ENCODE measurements around the gene VWA7.

Gene VWA7

DNA sequence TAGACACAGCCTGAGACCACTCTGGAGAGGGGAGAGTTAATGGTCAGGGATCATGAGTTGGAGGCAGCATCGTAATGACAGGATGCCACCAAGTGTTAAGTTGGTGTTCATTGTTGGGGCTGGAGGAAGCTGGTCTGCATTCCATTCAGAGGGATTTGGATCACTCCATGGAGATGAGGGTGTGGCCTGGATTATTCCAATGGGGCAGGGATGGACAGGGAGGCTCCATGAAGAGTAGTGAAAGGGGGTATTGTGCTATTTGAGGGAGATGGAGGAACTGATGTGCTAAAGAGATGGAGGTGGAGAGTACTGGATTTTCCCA is 13.5 kb downstream of the VWA7 start:
- H3K36me3 ChIP-seq (ENCODE audit: control insufficient read depth in 1 of 2, insufficient read depth in 2 of 2, low read length in 2 of 2) = no peaks in the 10 kb centered on the region
- no peaks in the 10 kb centered on the region for H3K9me3 ChIP-seq (ENCODE audit: control insufficient read depth in 1 of 2, low read length in 2 of 2)
- H3K27ac ChIP-seq (ENCODE audit: low read length) = no peak overlapping the region
- no peaks in the 10 kb centered on the region for H3K27me3 ChIP-seq (ENCODE audit: low read depth, low read length)
- no peak overlapping the region for H3K4me3 ChIP-seq (ENCODE audit: low read depth in 1 of 2, low read length in 2 of 2)
- H3K4me1 ChIP-seq (ENCODE audit: control insufficient read depth in 1 of 2, insufficient read depth in 2 of 2, low read length in 2 of 2) = peaks cover 0 to 10% of the 10 kb centered on the region in 2 donors

- Histone ChIP-seq H3K9me3 (ENCODE audit: control insufficient read depth in 1 of 2, low read length in 2 of 2) (no peaks in the 10 kb centered on the region), H3K4me3 (ENCODE audit: low read depth in 1 of 2, low read length in 2 of 2) (no peak overlapping the region), H3K36me3 (ENCODE audit: control insufficient read depth in 1 of 2, insufficient read depth in 2 of 2, low read length in 2 of 2) (no peaks in the 10 kb centered on the region), H3K27me3 (ENCODE audit: low read depth, low read length) (no peaks in the 10 kb centered on the region), H3K27ac (ENCODE audit: low read length) (no peak overlapping the region), H3K4me1 (ENCODE audit: control insufficient read depth in 1 of 2, insufficient read depth in 2 of 2, low read length in 2 of 2) (peaks cover 0 to 10% of the 10 kb centered on the region in 2 donors)
Observed at GRCh38 chr6:31762878-31763618, 14.1 kb downstream of the VWA7 start.

DNA sequence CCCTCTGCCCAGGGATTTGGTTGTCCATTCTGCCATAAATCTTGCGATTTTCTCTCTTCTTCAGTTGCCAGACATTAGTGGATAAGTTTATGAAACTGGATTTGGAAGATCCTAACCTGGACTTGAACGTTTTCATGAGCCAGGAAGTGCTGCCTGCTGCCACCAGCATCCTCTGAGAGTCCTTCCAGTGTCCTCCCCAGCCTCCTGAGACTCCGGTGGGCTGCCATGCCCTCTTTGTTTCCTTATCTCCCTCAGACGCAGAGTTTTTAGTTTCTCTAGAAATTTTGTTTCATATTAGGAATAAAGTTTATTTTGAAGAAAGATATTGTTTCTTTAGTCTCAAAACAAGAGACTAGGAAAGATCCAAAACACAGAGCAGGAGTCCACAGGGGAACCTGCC is 14.8 kb downstream of the VWA7 start, which contains the start of gene SAPCD1:
Gene SAPCD1 (plus strand): TSS at position 301 of the 400 bp plus-strand sequence. CDS start 399 bp downstream, outside the sequence.
- Histone ChIP-seq H3K9me3 (ENCODE audit: control insufficient read depth in 1 of 2, low read length in 2 of 2) (no peaks in the 10 kb centered on the region), H3K27ac (ENCODE audit: low read length) (no peak within 1 kb of the TSS)

DNA sequence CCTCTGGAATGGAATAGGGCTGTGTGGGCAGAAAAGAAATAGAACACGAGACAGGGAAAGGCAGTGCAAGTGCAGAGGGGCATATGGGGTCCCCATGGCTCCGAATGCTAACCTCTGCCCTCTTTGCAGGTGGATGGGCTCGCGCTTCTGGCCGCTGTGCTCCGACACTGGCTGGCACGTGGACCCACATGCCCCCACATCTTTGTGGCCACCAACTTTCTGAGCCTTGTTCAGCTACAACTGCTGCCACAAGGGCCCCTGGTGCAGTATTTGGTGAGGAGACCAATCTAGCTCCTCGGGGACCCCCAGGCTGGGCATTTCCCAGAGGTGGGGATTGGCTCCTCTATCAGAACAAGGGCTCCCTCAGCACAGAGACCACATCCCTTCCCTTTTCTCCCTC is 15.8 kb downstream of the VWA7 start:
- no peaks in the 10 kb centered on the region for H3K36me3 ChIP-seq (ENCODE audit: control insufficient read depth in 1 of 2, insufficient read depth in 2 of 2, low read length in 2 of 2)
- no peaks in the 10 kb centered on the region for H3K27me3 ChIP-seq (ENCODE audit: low read depth, low read length)
- no peak overlapping the region for H3K27ac ChIP-seq (ENCODE audit: low read length)
- H3K4me1 ChIP-seq (ENCODE audit: control insufficient read depth in 1 of 2, insufficient read depth in 2 of 2, low read length in 2 of 2) = peaks cover 0 to 10% of the 10 kb centered on the region in 2 donors
- H3K9me3 ChIP-seq (ENCODE audit: control insufficient read depth in 1 of 2, low read length in 2 of 2) = no peaks in the 10 kb centered on the region
- no peak overlapping the region for H3K4me3 ChIP-seq (ENCODE audit: low read depth in 1 of 2, low read length in 2 of 2)

More for the DNA sequence above, 14.8 kb downstream of the VWA7 start, which contains the start of gene SAPCD1:
- peaks cover 0 to 10% of the 10 kb centered on the region in 2 donors for H3K4me1 ChIP-seq (ENCODE audit: control insufficient read depth in 1 of 2, insufficient read depth in 2 of 2, low read length in 2 of 2)
- H3K4me3 ChIP-seq (ENCODE audit: low read depth in 1 of 2, low read length in 2 of 2) = no peak within 1 kb of the TSS
- H3K27me3 ChIP-seq (ENCODE audit: low read depth, low read length) = no peaks in the 10 kb centered on the region
- H3K36me3 ChIP-seq (ENCODE audit: control insufficient read depth in 1 of 2, insufficient read depth in 2 of 2, low read length in 2 of 2) = no peaks in the 10 kb centered on the region

GRCh38 chr6:31760790-31761189 is 16.3 kb downstream of the VWA7 start:
- Histone ChIP-seq H3K36me3 (ENCODE audit: control insufficient read depth in 1 of 2, insufficient read depth in 2 of 2, low read length in 2 of 2) (no peaks in the 10 kb centered on the region), H3K9me3 (ENCODE audit: control insufficient read depth in 1 of 2, low read length in 2 of 2) (no peaks in the 10 kb centered on the region), H3K4me3 (ENCODE audit: low read depth in 1 of 2, low read length in 2 of 2) (no peak overlapping the region), H3K27me3 (ENCODE audit: low read depth, low read length) (no peaks in the 10 kb centered on the region), H3K4me1 (ENCODE audit: control insufficient read depth in 1 of 2, insufficient read depth in 2 of 2, low read length in 2 of 2) (peaks cover 0 to 7% of the 10 kb centered on the region in 2 donors), H3K27ac (ENCODE audit: low read length) (no peak overlapping the region)

DNA sequence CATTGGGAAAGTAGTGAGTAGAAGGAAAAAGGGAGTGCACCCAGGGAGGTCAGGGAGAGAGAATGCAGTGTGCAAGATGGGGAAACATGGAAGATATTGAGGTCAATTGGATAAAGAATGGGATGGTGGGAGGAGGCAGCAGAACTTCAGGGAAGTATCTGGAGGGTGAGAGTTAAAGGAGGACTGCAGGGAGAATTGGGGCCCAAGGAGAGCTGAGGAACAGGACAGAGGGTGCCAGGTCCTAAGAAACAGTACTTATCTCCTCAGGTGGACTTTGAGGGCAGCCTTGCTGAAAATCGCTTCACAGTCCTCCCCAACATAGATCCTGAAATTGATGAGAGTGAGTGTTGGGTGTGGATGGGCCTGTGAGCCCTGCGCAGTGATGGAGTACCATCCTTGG is 18.8 kb downstream of the VWA7 start:
- Histone ChIP-seq H3K36me3 (ENCODE audit: control insufficient read depth in 1 of 2, insufficient read depth in 2 of 2, low read length in 2 of 2) (no peaks in the 10 kb centered on the region), H3K9me3 (ENCODE audit: control insufficient read depth in 1 of 2, low read length in 2 of 2) (no peaks in the 10 kb centered on the region), H3K4me1 (ENCODE audit: control insufficient read depth in 1 of 2, insufficient read depth in 2 of 2, low read length in 2 of 2) (peaks cover 0 to 2% of the 10 kb centered on the region in 2 donors), H3K4me3 (ENCODE audit: low read depth in 1 of 2, low read length in 2 of 2) (no peak overlapping the region), H3K27ac (ENCODE audit: low read length) (no peak overlapping the region), H3K27me3 (ENCODE audit: low read depth, low read length) (no peaks in the 10 kb centered on the region)

GRCh38 chr6:31752739-31753319 is 24.3 kb downstream of the VWA7 start:
- no peaks in the 10 kb centered on the region for H3K36me3 ChIP-seq (ENCODE audit: control insufficient read depth in 1 of 2, insufficient read depth in 2 of 2, low read length in 2 of 2)

GRCh38 chr6:31750411-31751022 is 26.6 kb downstream of the VWA7 start:
- no peaks in the 10 kb centered on the region for H3K4me1 ChIP-seq (ENCODE audit: control insufficient read depth in 1 of 2, insufficient read depth in 2 of 2, low read length in 2 of 2)
- H3K4me3 ChIP-seq (ENCODE audit: low read depth in 1 of 2, low read length in 2 of 2) = no peak overlapping the region
- H3K36me3 ChIP-seq (ENCODE audit: control insufficient read depth in 1 of 2, insufficient read depth in 2 of 2, low read length in 2 of 2) = no peaks in the 10 kb centered on the region
- H3K27ac ChIP-seq (ENCODE audit: low read length) = no peak overlapping the region
- H3K9me3 ChIP-seq (ENCODE audit: control insufficient read depth in 1 of 2, low read length in 2 of 2) = no peaks in the 10 kb centered on the region
- H3K27me3 ChIP-seq (ENCODE audit: low read depth, low read length) = no peaks in the 10 kb centered on the region

More at GRCh38 chr6:31752739-31753319, 24.3 kb downstream of the VWA7 start:
- Histone ChIP-seq H3K27me3 (ENCODE audit: low read depth, low read length) (no peaks in the 10 kb centered on the region), H3K4me3 (ENCODE audit: low read depth in 1 of 2, low read length in 2 of 2) (no peak overlapping the region), H3K27ac (ENCODE audit: low read length) (no peak overlapping the region), H3K9me3 (ENCODE audit: control insufficient read depth in 1 of 2, low read length in 2 of 2) (no peaks in the 10 kb centered on the region), H3K4me1 (ENCODE audit: control insufficient read depth in 1 of 2, insufficient read depth in 2 of 2, low read length in 2 of 2) (no peaks in the 10 kb centered on the region)

- H3K27me3 ChIP-seq (ENCODE audit: low read depth, low read length) = no peaks in the 10 kb centered on the region
- no peak overlapping the region for H3K4me3 ChIP-seq (ENCODE audit: low read depth in 1 of 2, low read length in 2 of 2)
- H3K27ac ChIP-seq (ENCODE audit: low read length) = no peak overlapping the region
- no peaks in the 10 kb centered on the region for H3K36me3 ChIP-seq (ENCODE audit: control insufficient read depth in 1 of 2, insufficient read depth in 2 of 2, low read length in 2 of 2)
- no peaks in the 10 kb centered on the region for H3K9me3 ChIP-seq (ENCODE audit: control insufficient read depth in 1 of 2, low read length in 2 of 2)
- H3K4me1 ChIP-seq (ENCODE audit: control insufficient read depth in 1 of 2, insufficient read depth in 2 of 2, low read length in 2 of 2) = no peaks in the 10 kb centered on the region
Observed at GRCh38 chr6:31749301-31750036, 27.7 kb downstream of the VWA7 start.

DNA sequence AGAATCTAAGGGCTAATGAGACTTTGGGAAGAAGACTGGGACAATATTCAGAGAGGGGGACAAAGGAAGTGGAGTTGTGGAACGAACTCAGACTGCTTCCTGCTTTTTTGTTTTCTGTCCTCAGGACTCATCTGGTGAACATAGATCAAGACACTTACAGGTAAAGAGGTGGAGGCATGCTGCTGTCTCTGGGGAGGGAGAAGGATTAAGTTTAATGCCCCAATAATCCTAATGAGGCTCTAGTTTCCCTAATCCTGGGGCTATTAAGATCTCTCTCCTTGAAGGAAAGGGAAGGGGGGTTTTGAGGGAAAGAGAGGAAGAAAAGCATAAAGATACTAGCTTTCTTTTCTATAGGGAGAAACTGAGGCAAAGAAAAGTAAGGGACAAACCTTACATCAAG is 32.7 kb downstream of the VWA7 start:
- no peak overlapping the region for H3K27ac ChIP-seq (ENCODE audit: low read length)

DNA sequence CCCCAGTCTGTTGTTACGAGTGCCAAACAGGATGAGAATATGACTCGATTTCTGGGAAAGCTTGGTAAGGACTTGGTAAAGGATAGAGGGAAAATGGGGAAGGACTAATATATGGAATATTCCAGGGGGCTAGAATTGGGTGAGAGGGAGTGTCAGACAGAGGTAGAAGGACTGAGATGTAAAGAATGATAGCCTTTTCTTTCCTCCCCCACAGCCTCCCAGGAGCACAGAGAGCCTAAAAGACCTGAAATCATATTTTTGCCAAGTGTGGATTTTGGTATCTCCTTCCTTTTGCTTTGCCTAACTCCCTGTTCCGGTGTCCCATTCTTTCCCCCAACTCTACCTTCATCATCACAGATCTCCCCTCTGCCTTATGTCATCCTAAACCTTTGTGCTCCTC is 34.2 kb downstream of the VWA7 start:
- H3K4me3 ChIP-seq (ENCODE audit: low read depth in 1 of 2, low read length in 2 of 2) = no peak overlapping the region
- H3K36me3 ChIP-seq (ENCODE audit: control insufficient read depth in 1 of 2, insufficient read depth in 2 of 2, low read length in 2 of 2) = peaks cover 0 to 3% of the 10 kb centered on the region in 2 donors
- peaks cover 0 to 5% of the 10 kb centered on the region in 2 donors for H3K4me1 ChIP-seq (ENCODE audit: control insufficient read depth in 1 of 2, insufficient read depth in 2 of 2, low read length in 2 of 2)
- no peaks in the 10 kb centered on the region for H3K27me3 ChIP-seq (ENCODE audit: low read depth, low read length)
- no peaks in the 10 kb centered on the region for H3K9me3 ChIP-seq (ENCODE audit: control insufficient read depth in 1 of 2, low read length in 2 of 2)
- no peak overlapping the region for H3K27ac ChIP-seq (ENCODE audit: low read length)

More for the DNA sequence above, 32.7 kb downstream of the VWA7 start:
- H3K4me3 ChIP-seq (ENCODE audit: low read depth in 1 of 2, low read length in 2 of 2) = no peak overlapping the region
- peaks cover 0 to 3% of the 10 kb centered on the region in 2 donors for H3K36me3 ChIP-seq (ENCODE audit: control insufficient read depth in 1 of 2, insufficient read depth in 2 of 2, low read length in 2 of 2)
- H3K4me1 ChIP-seq (ENCODE audit: control insufficient read depth in 1 of 2, insufficient read depth in 2 of 2, low read length in 2 of 2) = peaks cover 0 to 5% of the 10 kb centered on the region in 2 donors
- no peaks in the 10 kb centered on the region for H3K27me3 ChIP-seq (ENCODE audit: low read depth, low read length)
- H3K9me3 ChIP-seq (ENCODE audit: control insufficient read depth in 1 of 2, low read length in 2 of 2) = no peaks in the 10 kb centered on the region
